ENCODE data around the gene TMEM181. TPM values are rescaled to one million over a fixed set of nuclear protein-coding genes. Genes with fewer than 3 reads are reported as not detected.

Gene TMEM181
- polyA plus RNA-seq, 1 of the 3 experiments (the other 2 are of a cell fraction), result 19.5 TPM

DNA sequence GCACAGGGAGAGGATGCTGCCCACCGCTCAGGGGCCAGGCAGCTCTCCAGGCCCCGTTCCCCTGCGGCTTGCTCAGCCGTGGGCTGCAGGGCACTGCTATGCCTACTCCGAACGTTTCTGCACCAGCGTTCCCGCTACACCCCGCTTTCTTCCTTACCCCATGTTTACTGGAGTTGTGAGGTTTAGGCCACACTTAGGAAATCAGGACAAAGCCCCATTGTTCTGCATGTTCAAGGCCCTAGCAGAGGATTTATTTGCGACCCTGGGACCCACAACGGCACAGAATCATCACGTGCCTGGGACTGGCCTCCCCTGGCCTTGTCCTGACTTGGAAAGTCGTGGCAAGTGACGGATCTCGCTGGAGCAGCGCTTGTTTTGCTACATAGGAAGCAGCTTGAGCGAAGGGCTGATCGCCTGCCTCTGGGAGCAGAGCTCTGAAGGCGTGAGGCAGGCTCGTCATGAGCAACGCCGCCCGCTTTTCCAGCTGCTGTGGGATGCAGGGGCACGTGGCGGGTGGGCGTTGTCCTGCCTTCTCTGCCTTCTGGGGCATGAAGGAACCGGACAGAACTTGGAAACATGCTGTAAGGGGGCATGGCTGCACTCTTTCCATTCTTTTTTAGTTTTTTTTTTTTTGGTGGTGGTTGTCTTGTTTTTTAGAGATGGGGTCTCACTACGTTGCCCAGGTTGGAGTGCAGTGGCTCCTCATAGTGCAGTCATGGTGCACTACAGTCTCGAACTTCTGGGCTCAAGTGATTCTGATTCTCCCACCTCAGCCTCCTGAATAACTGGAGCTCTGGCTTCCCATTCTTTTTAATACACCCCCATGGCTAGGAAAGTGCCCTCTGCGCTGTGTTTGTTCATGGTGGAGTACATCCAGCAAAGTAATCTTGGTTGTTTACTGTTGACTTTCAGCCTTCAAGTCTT lies 14.6 kb upstream of the TMEM181 start:
- no peaks in the 10 kb centered on the region for H3K79me2 ChIP-seq (ENCODE audit: insufficient read depth)
- no peak for TF ChIP-seq CTCF (IDR thresholded peaks at IDR 0.05)
- TF ChIP-seq TEAD4 (IDR thresholded peaks at IDR 0.05; ENCODE audit: borderline replicate concordance, insufficient read depth), result no peak
- TF ChIP-seq RXRA (IDR thresholded peaks at IDR 0.05; ENCODE audit: borderline replicate concordance, low read depth), result no peak
- TF ChIP-seq, protein P1, sequence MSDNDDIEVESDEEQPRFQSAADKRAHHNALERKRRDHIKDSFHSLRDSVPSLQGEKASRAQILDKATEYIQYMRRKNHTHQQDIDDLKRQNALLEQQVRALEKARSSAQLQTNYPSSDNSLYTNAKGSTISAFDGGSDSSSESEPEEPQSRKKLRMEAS (IDR thresholded peaks at IDR 0.05; ENCODE audit: low read depth), result no peak
- no peak for TF ChIP-seq REST (IDR thresholded peaks at IDR 0.05; ENCODE audit: low read depth, low read length)
- TF ChIP-seq EP300 (IDR thresholded peaks at IDR 0.05; ENCODE audit: borderline replicate concordance in 1 of 2, low read depth in 1 of 2, low read length in 1 of 2), result no peak
- no peak for TF ChIP-seq SIN3A (IDR thresholded peaks at IDR 0.05; ENCODE audit: borderline replicate concordance, low read depth, low read length)
- TF ChIP-seq NFIC (IDR thresholded peaks at IDR 0.05; ENCODE audit: borderline replicate concordance), result no peak
- TF ChIP-seq SMC3 (IDR thresholded peaks at IDR 0.05; ENCODE audit: low read depth, low read length), result no peak
- no peak for TF ChIP-seq RCOR1 (IDR thresholded peaks at IDR 0.05; ENCODE audit: low read length)
- TF ChIP-seq GABPA (IDR thresholded peaks at IDR 0.05; ENCODE audit: low read depth), result no peak
- H3K27me3 ChIP-seq (ENCODE audit: insufficient read depth), result no peaks in the 10 kb centered on the region

More for the DNA sequence above, 14.6 kb upstream of the TMEM181 start:
- Histone ChIP-seq H3K9ac (no peak overlapping the region), H2AFZ (ENCODE audit: low read depth) (no peak overlapping the region), H3K4me2 (no peak overlapping the region), H3K36me3 (replicated peaks in 1 of 2; ENCODE audit: control insufficient read depth in 1 of 2, insufficient read depth in 2 of 2, low read length in 1 of 2) (no peaks in the 10 kb centered on the region), H3F3A (replicated peaks; ENCODE audit: insufficient read depth) (no peaks in the 10 kb centered on the region), H3K9me2 (no peaks in the 10 kb centered on the region), H3K4me1 (ENCODE audit: control insufficient read depth in 1 of 2, insufficient read depth in 2 of 2, low read depth in 1 of 2, low read length in 1 of 2) (peaks cover 0 to 11% of the 10 kb centered on the region in 2 experiments; a peak in 1 of 4 replicates), H3K9me3 (no peaks in the 10 kb centered on the region), H4K20me1 (ENCODE audit: insufficient read depth) (no peaks in the 10 kb centered on the region), H3K27ac (ENCODE audit: low read depth in 2 of 2, low read length in 1 of 2) (no peak overlapping the region), H3K4me3 (ENCODE audit: low read depth in 2 of 2, low read length in 1 of 2) (no peak overlapping the region)
- POLR2A ChIA-PET, result no interaction called here
- WGBS (ENCODE audit: low lambda C conversion rate), result 76% methylated on average over 22 of the region's 30 CpGs
- DNase-seq, result no peak
- CTCF ChIA-PET, result no interaction called here
